ENCODE results near the gene C7orf57. TPM values are rescaled to one million over a fixed set of nuclear protein-coding genes. Genes with fewer than 3 reads are reported as not detected.

C7orf57 gene
- total and polyA plus RNA-seq, 2 donors (not counting 3 experiments of a cell fraction or from before 2014, with no cell fraction given): not detected

- Histone ChIP-seq H3K79me2 (ENCODE audit: control insufficient read depth, insufficient read depth, low read length) (peaks cover 47% of the 10 kb centered on the region), H3K27ac (ENCODE audit: insufficient read depth, low read depth, low read length) (peak overlapping the region; percentile 72), H3K9me3 (replicated peaks; ENCODE audit: control insufficient read depth, insufficient read depth, low read length) (no peaks in the 10 kb centered on the region), H3K36me3 (ENCODE audit: control insufficient read depth in 2 of 2, extremely low read depth in 1 of 2, insufficient read depth in 2 of 2, low read length in 2 of 2) (peaks cover 28 to 30% of the 10 kb centered on the region in 2 experiments), H3K9me1 (replicated peaks; ENCODE audit: control insufficient read depth, extremely low read depth, insufficient read depth, low read length) (no peaks in the 10 kb centered on the region), H3K27me3 (ENCODE audit: control insufficient read depth in 2 of 2, insufficient read depth in 2 of 2, low read length in 2 of 2) (no peaks in the 10 kb centered on the region), H3K9ac (replicated peaks; ENCODE audit: extremely low read depth, insufficient read depth, low read length) (peak overlapping the region; percentile 22), H3K4me2 (ENCODE audit: insufficient read depth, low read length) (peak overlapping the region; percentile 32), H2AFZ (ENCODE audit: low read depth, low read length) (no peak overlapping the region), H4K20me1 (replicated peaks; ENCODE audit: control insufficient read depth, extremely low read depth, insufficient read depth, low read length) (no peaks in the 10 kb centered on the region), H3K4me1 (ENCODE audit: control insufficient read depth, extremely low read depth, insufficient read depth, low read length) (peaks cover 31% of the 10 kb centered on the region), H3K4me3 (replicated peaks in 1 of 3; ENCODE audit: insufficient read depth in 1 of 3, low read depth in 1 of 3, low read length in 3 of 3) (no peak overlapping the region)
- POLR2A ChIA-PET: no interaction called here
- dilution Hi-C loops (cut with MboI; ENCODE audit: extremely low pct_ligation_motif_present, low sequenced_read_pairs) (no loop called here), intact Hi-C loops (cut with micrococcal nuclease) (no loop called here)
- no TSS peak for BruUV-seq (replicated peaks)
- DNase-seq (ENCODE audit: low read depth, low spot score): peak; percentile 44
- CTCF ChIA-PET: interaction anchor here (1.2 kb wide), 1 partner anchor 13 kb away, joined by 3 read pairs; no protein-coding TSS in a partner anchor
- no peak for TF ChIP-seq POLR2A (IDR thresholded peaks at IDR 0.05; ENCODE audit: low read depth, low read length)
- no peak for TF ChIP-seq MYC (IDR thresholded peaks at IDR 0.05; ENCODE audit: low read depth, low read length)
- TF ChIP-seq FOS (IDR thresholded peaks at IDR 0.05; ENCODE audit: borderline replicate concordance, insufficient read depth, low read length): peak; percentile 61
- no peak for TF ChIP-seq EZH2 (IDR thresholded peaks at IDR 0.05; ENCODE audit: borderline replicate concordance, low read depth, low read length, severe bottlenecking)
- TF ChIP-seq POLR2AphosphoS5 (IDR thresholded peaks at IDR 0.05; ENCODE audit: insufficient read depth, low read depth, low read length): no peak
- no peak for TF ChIP-seq MAX (IDR thresholded peaks at IDR 0.05; ENCODE audit: insufficient read depth, insufficient read length)
- no peak for TF ChIP-seq GATA2 (IDR thresholded peaks at IDR 0.05; ENCODE audit: insufficient read depth, insufficient read length, low read depth, low read length)
- TF ChIP-seq CTCF (IDR thresholded peaks at IDR 0.05; ENCODE audit: extremely low read depth in 1 of 2, insufficient read depth in 1 of 2, low read depth in 1 of 2, low read length in 2 of 2): no peak
- TF ChIP-seq JUN (IDR thresholded peaks at IDR 0.05; ENCODE audit: borderline replicate concordance, insufficient read depth, insufficient read length, low read depth): peak; percentile 25
- FAIRE-seq: no peak
Observed at GRCh38 chr7:48097521-48098231, 62.3 kb downstream of the C7orf57 start.
